Neural cell (in vitro differentiated cells): ENCODE measurements around the gene FOXI3.

Experiments used
- CTCF ChIP-seq: fragments of 450-650 bp; IDR thresholded peaks from 2 replicates; pipeline ENCODE4 v1.5.1; 2014; ENCODE audit warnings: antibody characterized with exemption, mild to moderate bottlenecking, moderate library complexity; ENCODE audit not compliant: poor library complexity, severe bottlenecking
- EP300 ChIP-seq: fragments of 450-650 bp; conservative IDR thresholded peaks from 2 replicates; pipeline ENCODE4 v1.6.1; 2014; ENCODE audit warnings: antibody characterized with exemption, mild to moderate bottlenecking, moderate library complexity; ENCODE audit not compliant: poor library complexity, severe bottlenecking
- EZH2 ChIP-seq: fragments of 200-600, 300-800 bp; shearing (Covaris generic), sonication (generic); IDR thresholded peaks from 2 replicates; pipeline ENCODE4 v1.6.1; 2014; ENCODE audit warnings: antibody characterized with exemption, low read length, borderline replicate concordance, mild to moderate bottlenecking; ENCODE audit not compliant: insufficient read depth, poor library complexity, severe bottlenecking
- POLR2AphosphoS5 ChIP-seq: IDR thresholded peaks from 2 replicates; pipeline ENCODE4 v1.6.1; 2012
- REST ChIP-seq: IDR thresholded peaks from 2 replicates; pipeline ENCODE4 v1.6.1; 2012; ENCODE audit warnings: borderline replicate concordance
- SMC3 ChIP-seq: fragments of 450-650 bp; conservative IDR thresholded peaks from 2 replicates; pipeline ENCODE4 v1.6.1; 2014; ENCODE audit warnings: antibody characterized with exemption, mild to moderate bottlenecking, moderate library complexity; ENCODE audit not compliant: poor library complexity

GRCh38 chr2:88469202-88470114, 17.0 kb upstream of the FOXI3 start:
- TF ChIP-seq SMC3 = no peak
- TF ChIP-seq EZH2 = no peak
- no peak for TF ChIP-seq REST
- no peak for TF ChIP-seq EP300
- TF ChIP-seq CTCF = no peak
- TF ChIP-seq POLR2AphosphoS5 = no peak
